Stimulated activated CD8-positive, alpha-beta memory T cell treated with anti-CD3 and anti-CD28 coated beads, Interleukin-7, amount 100 ng/mL, for 48 hours (primary cell): ENCODE results near the gene EID2B.

ENCODE experiments used
- DNase-seq, 2 donors: peaks; one replicate each; pipeline ENCODE4 v3.0.0-alpha.2; 2020; ENCODE audit warnings: low read depth in 1 of 2; ENCODE audit errors: extremely low read depth in 1 of 2

The EID2B gene, protein sequence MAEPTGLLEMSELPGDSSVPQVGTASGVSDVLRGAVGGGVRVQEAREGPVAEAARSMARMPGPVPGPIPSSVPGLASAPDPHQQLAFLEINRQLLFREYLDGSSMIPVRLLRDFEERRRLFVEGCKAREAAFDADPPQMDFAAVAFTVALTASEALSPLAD

DNA sequence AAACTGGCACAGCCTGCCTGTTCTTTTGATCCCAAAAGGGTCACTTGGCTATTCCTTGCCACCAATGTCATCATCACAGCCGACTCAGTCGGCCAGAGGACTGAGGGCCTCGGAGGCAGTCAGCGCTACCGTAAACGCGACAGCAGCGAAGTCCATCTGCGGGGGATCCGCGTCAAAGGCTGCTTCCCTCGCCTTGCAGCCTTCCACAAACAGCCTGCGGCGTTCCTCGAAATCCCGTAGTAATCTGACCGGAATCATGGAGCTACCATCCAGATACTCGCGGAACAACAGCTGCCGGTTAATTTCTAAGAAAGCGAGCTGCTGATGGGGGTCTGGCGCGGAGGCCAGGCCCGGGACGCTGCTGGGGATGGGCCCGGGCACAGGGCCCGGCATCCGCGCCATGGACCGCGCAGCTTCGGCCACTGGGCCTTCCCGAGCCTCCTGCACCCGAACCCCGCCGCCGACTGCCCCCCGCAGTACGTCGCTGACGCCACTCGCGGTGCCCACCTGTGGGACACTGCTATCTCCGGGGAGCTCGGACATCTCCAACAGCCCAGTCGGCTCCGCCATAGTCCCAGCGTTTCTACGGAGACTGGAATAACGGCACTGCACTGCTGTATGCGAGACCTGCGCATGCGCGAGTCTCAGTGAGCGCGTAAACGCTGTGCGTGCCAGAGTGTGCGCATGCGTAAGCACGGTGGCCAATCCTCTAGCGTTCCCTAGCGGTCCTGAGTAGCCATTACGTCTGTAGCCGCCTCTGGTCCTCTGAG is at the start of gene EID2B:
Gene EID2B, minus strand, starts transcription at position 620 of the 770 bp plus-strand sequence. Its CDS starts 50 bp downstream, at position 570.
- peak; percentile 88 to 90 for DNase-seq

DNA sequence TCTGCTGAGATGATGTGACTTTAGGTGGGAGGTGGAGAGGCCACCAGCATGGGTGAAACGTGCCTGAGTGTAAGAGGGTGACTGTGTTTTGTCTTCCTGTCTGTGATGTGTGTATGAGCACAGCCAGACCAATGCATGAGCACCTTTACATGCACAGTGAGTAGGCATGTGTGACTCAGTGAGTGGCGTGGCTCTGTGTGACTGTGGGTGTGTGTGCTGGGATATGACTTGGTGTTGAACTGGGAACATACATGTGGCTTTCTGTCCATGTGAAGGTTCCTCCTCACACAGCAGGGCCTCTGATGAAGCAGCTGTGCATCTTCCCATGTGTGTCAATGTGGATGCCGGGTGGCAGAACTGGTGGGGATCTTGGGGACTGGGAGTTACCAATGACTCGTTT is 49.8 kb upstream of the EID2B start:
- DNase-seq, result no peak

DNA sequence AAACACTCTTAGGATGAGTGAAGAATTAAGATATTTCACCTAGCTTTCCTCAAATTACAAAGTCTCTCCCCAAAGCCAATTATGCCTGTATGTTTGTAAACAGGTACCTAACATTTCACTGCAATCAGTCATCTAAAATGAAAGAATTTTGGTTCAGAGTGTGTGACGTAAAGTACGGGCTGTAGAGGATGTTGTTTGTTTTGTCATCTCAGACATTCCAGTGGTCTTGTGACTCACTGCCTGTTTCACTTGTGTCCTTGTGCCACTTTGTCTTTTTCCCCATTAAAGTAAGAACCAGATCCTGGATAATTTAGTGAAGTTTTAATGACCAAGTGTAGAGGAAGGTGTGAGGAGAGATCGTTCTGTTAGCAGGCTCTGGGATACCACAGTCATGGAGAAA is 36.0 kb upstream of the EID2B start:
- DNase-seq, result no peak

DNA sequence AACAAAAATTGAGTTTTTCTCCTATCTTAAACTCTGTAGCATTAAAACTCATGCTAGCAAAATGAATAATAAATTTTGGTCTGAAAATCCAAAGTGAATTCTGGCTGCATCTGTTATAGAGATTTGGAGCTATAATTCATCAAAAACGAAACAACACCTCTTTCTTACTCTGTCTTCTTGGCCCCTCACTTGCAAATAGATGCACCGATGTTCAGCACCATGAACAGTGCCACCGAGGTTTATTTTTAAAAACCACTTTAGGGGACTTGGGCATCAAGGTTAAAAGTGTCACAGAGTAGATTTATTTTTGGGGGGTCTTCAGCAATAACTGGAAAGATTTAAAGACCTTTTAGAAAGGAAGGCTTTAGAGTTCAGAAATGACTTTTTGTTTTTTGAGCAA is 33.4 kb upstream of the EID2B start:
- DNase-seq, result no peak

DNA sequence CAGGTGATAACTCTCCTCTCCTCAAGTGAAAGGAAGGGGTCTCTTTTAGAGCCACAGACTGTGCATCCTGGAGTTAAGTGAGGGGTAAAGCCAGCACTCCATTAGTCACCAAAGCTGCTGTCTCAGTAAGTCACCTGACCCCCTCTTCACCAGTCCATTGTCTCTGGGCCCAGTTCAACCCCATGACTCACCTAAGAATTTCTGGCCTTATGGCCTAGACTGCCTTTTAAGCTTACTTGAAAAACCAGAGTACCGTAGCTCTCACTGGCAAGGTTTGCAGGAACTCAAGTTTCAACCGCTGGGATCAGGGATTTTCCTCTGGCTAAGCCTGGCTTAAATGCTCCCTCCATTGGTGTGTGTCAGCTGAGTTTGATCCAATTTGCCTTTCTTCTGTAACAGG is 30.8 kb upstream of the EID2B start:
- DNase-seq, result no peak

DNA sequence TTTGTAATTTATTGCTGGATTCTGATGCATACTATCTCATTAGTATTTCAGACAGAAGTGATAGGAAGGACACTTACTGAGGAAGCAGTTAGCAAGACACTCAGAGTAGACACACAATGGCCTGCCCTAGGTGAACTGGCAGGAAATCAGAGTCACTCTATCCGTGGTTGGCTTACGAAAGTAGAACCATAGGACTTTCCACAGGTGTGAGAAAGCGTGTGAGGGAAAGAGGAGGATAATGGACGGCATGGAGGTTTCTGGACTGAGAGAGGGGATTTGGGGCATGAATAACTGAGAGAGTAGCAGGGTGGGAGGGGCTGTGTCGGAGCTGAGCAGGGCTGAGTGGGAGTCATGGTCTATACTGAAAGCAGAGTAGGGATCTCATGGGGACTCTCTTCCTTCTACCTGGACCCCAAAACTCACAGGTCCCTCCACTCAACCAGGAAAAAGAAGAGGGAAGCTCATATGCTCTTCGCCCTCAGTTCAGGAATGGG is 26.0 kb upstream of the EID2B start:
- no peak for DNase-seq

DNA sequence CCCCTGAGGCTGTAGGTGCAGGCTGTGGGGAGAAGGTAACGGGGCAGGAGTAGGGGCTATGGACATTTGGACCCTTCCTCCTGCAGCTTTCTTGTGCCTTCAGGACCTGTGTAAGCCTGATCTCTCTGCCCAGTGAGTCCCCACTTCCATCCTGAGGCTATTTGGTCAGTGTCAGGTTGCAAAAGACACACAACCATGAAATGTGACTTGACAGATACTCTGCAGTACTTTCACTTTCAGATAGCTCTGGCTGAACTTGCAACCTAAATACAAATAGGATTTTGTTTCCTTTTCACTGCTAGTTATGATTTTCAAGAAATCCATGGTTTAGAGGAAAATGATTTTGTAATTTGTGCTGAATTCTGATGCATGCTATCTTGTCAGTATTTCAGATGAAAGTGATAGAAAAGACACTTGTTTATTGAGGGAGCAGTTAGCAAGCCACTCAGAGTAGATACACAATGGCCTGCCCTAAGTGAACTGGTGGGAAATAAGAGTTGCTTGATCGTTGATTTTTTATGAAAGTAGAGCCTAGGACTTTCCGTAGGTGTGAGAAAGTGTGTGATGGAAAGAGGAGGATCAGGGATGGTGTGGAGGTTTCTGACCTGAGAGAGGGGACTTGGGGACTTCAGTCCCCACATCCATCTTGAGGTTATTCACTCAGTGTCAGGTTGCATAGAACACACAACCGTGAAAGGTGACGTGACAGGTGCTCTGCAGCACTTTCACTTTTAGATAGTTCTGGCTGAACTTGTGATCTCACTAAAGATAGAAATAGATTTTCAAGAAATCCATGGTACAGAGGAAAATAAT is 25.4 kb upstream of the EID2B start:
- no peak for DNase-seq

DNA sequence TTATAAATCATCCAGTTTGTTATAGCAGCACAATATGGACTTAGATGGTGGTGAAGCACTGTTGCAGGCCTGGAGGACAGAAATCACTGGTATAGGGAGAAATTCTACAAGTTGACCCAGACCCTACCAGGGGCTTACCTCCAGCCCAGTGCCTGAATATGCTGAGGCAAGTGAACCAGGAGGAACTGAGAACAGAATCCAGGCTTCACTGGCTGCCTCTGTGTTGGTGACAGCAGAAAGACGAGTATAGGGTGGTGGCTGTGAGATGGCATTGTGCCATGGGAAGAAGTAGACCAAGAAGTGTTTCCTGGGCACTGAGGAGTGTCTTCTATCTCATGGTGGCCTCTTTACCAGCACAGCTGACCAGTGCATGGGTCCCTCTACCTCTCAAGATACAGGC is 23.2 kb upstream of the EID2B start:
- DNase-seq, result no peak

DNA sequence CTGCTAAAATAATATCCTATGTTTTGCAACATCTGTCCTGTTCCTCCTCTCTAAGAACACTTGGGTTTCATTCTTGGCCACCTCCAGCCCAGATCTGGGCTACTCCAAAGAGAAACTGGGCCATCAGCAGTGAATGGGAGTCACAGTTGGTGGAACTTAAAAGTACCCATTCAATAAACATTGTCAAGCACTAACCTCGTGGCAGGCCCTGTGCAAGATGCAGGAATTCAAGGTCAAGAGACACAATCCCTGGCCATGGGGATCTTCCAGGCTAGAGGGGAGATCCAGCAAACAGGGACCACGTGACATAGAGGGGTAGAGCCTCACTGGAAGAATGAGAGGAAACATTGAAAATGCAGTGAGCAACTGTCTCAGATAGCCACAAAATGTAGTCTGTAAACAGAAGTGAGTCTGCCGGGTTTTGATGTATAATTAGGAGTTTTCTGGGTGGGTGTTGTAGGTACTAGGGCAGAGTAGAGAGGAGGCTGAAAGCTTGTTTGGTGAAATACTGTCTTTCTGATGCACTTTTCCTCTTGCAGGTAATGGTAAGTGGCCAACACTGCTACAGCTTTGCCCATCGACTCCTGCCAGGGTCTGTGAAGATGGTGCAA is 22.2 kb upstream of the EID2B start:
- DNase-seq, result no peak

DNA sequence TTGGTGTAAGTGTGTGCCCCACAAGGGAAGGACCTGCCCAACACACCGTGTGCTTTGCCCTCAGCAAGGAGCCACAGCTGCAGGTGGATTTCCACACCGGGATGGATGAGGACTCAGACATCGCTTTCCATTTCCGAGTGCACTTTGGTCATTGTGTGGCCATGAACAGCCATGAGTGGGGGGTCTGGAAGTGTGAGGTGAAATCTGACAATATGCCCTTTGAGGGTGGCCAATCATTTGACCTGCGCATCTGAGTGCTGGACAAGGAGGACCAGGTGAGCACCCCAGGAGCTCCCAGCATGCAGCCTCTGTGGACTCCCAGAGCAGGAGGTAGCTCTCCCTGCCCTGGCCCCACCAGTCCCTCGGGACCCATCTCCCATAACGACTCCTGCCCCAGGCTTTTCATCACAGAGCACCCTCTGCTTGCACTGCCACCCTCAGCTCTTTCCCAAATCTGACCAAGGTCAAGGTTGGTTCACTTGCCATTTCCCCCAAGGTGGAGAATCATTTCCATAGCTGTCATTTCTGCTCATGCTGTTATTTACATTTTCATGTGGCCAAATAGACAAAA is 20.5 kb upstream of the EID2B start:
- DNase-seq, result no peak

DNA sequence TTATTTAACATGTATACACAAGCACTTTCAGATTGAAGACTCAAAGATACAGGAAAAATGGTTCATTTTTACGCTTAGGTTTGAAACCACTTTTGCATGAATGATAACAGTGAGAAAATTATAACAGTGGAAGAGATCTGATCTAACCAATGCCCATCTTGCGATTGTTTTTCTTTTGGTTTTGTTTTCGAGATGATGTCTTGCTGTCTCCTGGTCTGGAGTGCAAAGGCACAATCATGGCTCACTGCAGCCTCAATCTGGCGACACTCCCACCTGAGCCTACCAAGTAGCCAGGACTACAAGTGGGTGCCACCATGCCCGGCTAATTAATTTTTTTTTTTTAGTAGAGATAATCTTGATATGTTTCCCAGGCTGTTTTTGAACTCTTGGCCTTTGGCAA is 17.5 kb upstream of the EID2B start:
- no peak for DNase-seq

DNA sequence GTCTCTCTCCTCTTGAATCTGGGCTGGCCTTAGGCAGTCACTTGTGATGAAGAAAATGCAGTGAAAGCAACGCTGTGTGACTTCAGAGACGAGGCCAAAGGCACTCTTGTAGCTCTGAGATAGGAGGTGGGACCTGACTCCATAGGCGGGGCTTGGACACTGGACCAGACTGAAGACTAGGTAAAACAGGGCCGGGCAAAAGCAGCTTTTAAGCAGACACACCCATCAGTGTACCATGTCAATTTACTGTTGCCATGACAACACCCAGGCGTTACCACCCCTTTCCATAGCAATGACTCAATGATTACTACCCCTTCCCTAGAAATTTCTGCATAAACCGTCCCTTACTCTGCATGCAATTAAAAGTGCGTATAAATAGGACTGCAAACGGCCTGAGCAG is 13.9 kb upstream of the EID2B start:
- DNase-seq, result no peak

DNA sequence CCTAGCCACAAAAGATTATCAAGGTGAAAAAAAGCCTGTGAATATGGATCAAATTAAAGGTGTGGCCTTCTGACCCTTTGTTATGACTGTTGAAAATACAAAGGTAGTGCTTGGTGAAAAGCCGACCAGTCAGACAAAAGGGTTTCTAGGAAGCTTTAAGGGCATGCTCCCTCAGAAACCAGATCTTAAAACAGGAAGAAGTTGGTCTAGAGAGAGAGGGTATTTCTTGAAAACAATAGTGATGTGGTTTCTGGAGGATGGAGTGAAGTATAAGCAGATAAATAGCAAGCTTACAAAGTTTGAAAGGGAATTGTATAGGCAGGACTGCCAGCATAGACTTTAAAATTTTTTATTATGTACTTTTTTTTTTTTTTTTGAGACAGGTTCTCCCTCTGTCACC is 12.3 kb upstream of the EID2B start:
- DNase-seq, result no peak

DNA sequence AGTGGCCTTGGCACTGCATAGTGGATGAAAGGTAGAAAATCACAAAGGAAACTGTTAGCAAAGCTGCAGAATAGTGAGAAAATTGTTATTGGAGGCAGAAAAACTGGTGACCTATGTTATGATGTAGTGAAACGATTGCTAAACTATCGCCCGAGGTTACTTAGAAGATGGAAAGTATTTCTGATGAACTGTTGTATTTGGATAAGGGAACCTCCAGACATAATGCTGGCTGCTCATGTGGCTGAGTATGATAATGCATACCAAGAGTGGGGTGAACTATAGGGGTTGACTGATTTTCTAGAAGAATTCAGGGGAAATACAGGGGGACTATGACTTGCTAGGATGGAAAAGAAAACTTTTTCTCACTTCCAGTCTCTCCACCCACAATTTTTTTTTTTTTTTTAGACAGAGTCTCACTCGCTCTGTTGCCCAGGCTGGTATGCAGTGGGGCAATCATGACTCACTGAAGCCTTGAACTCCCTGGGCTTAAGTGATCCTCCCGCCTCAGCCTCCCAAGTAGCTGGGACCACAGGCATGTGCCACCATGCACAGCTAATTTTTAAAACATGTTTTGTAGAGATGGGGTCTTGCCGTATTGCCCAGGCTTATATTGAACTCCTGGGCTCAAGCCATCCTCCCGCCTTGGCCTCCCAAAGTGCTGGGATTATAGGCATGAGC is 11.7 kb upstream of the EID2B start:
- no peak for DNase-seq

DNA sequence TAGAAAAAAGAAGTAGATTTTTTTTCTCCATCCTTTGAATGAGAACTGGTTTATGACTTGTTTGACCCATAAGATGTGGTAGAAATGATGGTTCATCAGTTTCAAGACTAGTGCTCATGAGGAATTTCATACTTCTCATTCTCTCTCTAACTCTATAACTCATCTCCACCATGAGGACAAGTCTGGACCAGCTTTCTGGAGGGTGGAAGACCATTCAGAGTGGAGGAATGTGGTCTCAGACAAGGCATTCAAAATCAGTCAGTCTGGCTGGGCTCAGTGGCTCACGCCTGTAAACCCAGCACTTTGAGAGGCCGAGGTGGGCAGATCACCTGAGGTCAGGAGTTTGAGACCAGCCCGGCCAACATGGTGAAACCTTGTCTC is 10.8 kb upstream of the EID2B start:
- no peak for DNase-seq

DNA sequence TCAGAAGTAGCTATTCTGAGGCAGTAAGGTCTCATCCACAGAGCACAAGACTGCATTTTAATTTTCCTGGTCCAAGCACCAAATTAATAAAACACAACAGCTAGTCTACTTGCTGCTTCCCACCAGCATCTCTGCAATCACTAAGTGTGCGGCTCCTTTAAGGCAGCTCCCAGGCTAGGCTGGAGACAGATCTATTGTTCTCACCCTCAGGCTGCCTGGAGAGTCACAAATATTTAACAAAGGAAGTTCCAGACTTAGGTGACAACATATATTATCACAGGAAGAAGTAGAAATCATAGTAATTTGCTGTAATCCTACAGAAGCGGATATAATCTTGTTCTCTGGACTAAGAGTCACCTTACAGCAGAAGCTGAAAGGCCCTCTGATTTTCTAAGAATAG is 9.6 kb upstream of the EID2B start:
- DNase-seq, result no peak

DNA sequence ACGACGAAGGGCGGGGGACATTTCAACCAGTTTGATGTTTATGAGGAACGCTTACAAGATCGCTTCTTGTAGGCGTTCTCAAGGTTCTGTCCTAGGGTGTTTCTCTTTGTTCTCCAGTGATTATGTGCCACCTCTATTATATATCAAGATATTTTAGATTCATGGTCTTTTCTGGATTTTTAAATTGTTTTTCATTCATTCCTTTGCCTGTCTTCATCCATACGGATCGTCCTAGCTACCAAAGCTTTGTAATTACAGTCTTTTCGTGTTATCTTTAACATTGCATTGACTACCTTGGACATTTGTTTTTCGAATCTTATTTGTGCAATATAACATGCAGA is 7.7 kb upstream of the EID2B start:
- DNase-seq, result no peak

DNA sequence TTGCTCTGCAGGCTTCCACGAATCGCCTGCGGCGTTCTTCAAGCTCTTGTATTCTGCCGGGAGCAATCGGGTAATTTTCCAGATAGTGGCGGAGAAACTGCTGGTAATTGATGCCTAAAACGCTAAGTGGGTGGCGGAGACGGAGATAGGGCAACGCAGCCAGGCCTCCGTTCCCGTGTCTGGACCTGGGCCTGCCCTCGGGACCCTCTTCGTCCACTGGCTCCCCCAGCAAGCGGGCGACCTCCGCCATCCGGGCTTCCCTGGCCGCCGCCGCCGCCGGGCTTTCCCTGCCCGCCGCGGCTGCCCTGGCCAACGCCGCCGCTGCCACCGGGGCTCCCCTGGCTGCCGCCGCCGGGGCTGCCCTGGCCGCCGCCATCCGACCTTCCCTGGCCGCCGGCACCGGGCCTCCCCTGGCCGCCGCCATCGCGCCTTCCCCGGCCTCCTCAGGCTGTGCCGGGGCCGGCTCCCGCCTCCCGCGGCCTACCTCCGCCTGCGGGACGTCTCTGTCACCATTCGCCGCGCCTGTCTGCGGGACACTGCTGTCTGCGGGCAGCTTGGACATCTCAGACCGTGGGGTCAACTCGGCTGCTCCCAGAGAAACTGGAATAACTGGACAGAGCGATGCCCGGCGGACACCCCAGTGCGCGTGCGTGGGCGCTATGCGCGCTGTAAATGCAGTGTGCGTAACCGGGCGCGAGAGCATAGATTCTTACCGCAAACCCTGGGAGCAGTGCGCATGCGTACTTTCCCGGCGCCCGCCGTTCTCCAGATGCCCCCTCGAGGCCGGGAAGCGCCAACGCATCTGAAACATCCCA is 7.1 kb upstream of the EID2B start, which contains the start of gene EID2:
Gene EID2, minus strand, starts transcription at position 644 of the 815 bp plus-strand sequence. Its CDS starts 82 bp downstream, at position 562.
- peak; percentile 87 to 90 for DNase-seq

DNA sequence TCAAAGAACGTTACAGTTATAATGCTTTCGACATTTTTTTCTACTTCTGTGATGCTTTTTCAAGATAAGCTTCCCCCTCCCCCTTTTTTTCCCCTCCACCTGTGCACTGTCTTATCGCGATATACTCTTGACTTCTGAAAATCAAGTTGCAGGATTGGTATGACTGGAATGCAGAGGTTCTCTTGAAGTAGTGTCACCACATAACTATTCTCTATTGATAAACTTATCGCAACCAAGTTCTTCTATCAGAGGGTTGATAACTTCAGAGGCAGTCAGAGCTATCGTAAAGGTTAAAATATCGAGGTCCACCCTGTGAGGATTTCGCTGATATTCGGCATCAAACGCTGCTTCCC is 6.5 kb upstream of the EID2B start:
- DNase-seq, result no peak

DNA sequence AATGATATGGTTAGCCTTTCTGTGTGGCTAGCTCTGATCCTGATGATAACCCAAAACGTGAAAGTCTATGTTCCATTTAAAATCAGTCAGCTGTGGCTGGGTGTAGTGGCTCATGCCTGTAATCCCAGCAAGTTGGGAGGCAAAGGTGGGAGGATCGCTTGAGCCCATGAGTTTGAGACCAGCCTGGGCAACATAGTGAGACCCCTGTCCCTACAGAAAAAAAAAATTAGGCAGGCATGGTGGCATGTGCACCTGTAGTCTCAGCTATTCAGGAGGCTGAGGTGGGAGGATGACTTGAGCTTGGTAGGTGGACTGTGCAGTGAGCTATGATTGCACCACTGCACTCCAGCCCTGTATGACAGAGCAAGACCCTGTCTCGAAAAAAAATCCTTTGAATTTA is 1.1 kb upstream of the EID2B start:
- DNase-seq, result no peak
